Stimulated activated CD4-positive, alpha-beta T cell treated with anti-CD3 and anti-CD28 coated beads, Interleukin-2, amount 100 ng/mL, for 4 hours (primary cell): ENCODE data around the gene INVS.
"Not testable (repeated sequence)": the region's sequence is repeated elsewhere in the genome, so short reads cannot be mapped to it uniquely, and the experiment has no call there.

ENCODE experiments used
- DNase-seq: peaks from one replicate; pipeline ENCODE4 v3.0.0-alpha.2; 2020; ENCODE audit warnings: low read depth

INVS gene

GRCh38 chr9:100098887-100099721, at the start of gene INVS, which contains the start of gene ERP44:
Gene INVS, plus strand, starts transcription at chr9:100099243. Its CDS starts 5,279 bp downstream, at chr9:100104522.
Gene ERP44, minus strand, starts transcription at chr9:100099000. Its CDS starts 160 bp downstream, at chr9:100098840.
- DNase-seq = peak; percentile 96

GRCh38 chr9:100049551-100049950, 49.5 kb upstream of the INVS start:
- no peak for DNase-seq

GRCh38 chr9:100052375-100052774, 46.7 kb upstream of the INVS start:
- no peak for DNase-seq

GRCh38 chr9:100056561-100056960, 42.5 kb upstream of the INVS start:
- DNase-seq = no peak

- no peak for DNase-seq
These were observed 41.4 kb upstream of the INVS start for GRCh38 chr9:100057624-100058023.

GRCh38 chr9:100058699-100059579, 40.1 kb upstream of the INVS start:
- DNase-seq = no peak

GRCh38 chr9:100062683-100063082, 36.4 kb upstream of the INVS start:
- not testable (repeated sequence) for DNase-seq

- DNase-seq = no peak
These were observed 35.9 kb upstream of the INVS start for GRCh38 chr9:100063185-100063584.

GRCh38 chr9:100064872-100065581, 34.0 kb upstream of the INVS start:
- no peak for DNase-seq

GRCh38 chr9:100066539-100066938, 32.5 kb upstream of the INVS start:
- DNase-seq = no peak

GRCh38 chr9:100067990-100068389, 31.1 kb upstream of the INVS start:
- DNase-seq = not testable (repeated sequence)

- not testable (repeated sequence) for DNase-seq
These were observed 30.0 kb upstream of the INVS start for GRCh38 chr9:100069068-100069467.

- no peak for DNase-seq
These were observed 28.7 kb upstream of the INVS start for GRCh38 chr9:100070104-100071041.

GRCh38 chr9:100071271-100071670, 27.8 kb upstream of the INVS start:
- no peak for DNase-seq

GRCh38 chr9:100072805-100073204, 26.2 kb upstream of the INVS start:
- DNase-seq = no peak

GRCh38 chr9:100074093-100074492, 24.9 kb upstream of the INVS start:
- DNase-seq = no peak

- DNase-seq = no peak
These were observed 24.1 kb upstream of the INVS start for GRCh38 chr9:100074989-100075388.

- DNase-seq = not testable (repeated sequence)
These were observed 22.8 kb upstream of the INVS start for GRCh38 chr9:100076256-100076655.

- no peak for DNase-seq
These were observed 16.3 kb upstream of the INVS start for GRCh38 chr9:100082782-100083181.

GRCh38 chr9:100083448-100084127, 15.5 kb upstream of the INVS start:
- no peak for DNase-seq

- DNase-seq = no peak
These were observed 15.0 kb upstream of the INVS start for GRCh38 chr9:100084128-100084453.
